NB4 (cell line): ENCODE measurements around the gene TTC34.

Source experiments
- DNase-seq: peaks from one replicate; pipeline ENCODE4 v3.0.0; 2010; ENCODE audit warnings: low read depth
- H3K4me3 ChIP-seq: one replicate; pipeline ENCODE4 v1.5.1; 2011; ENCODE audit warnings: mild to moderate bottlenecking, low read depth, low read length, moderate library complexity
- MAX ChIP-seq: IDR thresholded peaks from 2 replicates; pipeline ENCODE4 v1.6.1; 2011; ENCODE audit warnings: low read depth, low read length
- MYC ChIP-seq: IDR thresholded peaks from 2 replicates; pipeline ENCODE4 v1.6.1; 2011; ENCODE audit warnings: low read depth, low read length
- POLR2A ChIP-seq: IDR thresholded peaks from 2 replicates; pipeline ENCODE4 v1.6.1; 2011; ENCODE audit warnings: mild to moderate bottlenecking; ENCODE audit not compliant: insufficient read length; ENCODE audit errors: extremely low read depth
- TF ChIP-seq, protein P1 (sequence below): IDR thresholded peaks from one replicate; pipeline ENCODE4 v1.5.1; 2012; ENCODE audit warnings: low read depth, low read length

The TTC34 gene

DNA sequence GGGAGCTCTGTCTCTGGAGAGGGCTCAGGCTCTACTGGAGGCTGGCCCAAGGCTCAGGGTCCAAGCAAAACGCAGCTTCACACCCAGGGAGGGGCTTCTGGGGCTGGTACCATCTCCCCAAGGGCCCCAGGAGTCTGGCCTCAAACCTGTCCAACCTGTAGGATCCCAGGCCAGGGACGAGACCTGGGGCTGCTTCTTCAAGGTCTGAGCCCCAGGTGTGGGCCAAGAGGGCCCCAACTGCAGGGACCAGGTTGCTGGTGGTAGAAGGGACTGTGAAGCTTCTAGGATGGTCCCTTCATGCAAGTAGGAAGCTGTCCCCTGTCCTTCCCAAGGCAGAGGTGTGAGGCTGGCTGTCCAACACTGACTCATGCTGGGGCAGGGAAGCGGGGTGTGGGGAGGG lies 160.9 kb downstream of the TTC34 start:
- H3K4me3 ChIP-seq, result no peak overlapping the region
- DNase-seq, result no peak
- TF ChIP-seq MAX, result no peak
- TF ChIP-seq, protein P1, sequence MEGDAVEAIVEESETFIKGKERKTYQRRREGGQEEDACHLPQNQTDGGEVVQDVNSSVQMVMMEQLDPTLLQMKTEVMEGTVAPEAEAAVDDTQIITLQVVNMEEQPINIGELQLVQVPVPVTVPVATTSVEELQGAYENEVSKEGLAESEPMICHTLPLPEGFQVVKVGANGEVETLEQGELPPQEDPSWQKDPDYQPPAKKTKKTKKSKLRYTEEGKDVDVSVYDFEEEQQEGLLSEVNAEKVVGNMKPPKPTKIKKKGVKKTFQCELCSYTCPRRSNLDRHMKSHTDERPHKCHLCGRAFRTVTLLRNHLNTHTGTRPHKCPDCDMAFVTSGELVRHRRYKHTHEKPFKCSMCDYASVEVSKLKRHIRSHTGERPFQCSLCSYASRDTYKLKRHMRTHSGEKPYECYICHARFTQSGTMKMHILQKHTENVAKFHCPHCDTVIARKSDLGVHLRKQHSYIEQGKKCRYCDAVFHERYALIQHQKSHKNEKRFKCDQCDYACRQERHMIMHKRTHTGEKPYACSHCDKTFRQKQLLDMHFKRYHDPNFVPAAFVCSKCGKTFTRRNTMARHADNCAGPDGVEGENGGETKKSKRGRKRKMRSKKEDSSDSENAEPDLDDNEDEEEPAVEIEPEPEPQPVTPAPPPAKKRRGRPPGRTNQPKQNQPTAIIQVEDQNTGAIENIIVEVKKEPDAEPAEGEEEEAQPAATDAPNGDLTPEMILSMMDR, result no peak
- TF ChIP-seq POLR2A, result no peak
- TF ChIP-seq MYC, result no peak

DNA sequence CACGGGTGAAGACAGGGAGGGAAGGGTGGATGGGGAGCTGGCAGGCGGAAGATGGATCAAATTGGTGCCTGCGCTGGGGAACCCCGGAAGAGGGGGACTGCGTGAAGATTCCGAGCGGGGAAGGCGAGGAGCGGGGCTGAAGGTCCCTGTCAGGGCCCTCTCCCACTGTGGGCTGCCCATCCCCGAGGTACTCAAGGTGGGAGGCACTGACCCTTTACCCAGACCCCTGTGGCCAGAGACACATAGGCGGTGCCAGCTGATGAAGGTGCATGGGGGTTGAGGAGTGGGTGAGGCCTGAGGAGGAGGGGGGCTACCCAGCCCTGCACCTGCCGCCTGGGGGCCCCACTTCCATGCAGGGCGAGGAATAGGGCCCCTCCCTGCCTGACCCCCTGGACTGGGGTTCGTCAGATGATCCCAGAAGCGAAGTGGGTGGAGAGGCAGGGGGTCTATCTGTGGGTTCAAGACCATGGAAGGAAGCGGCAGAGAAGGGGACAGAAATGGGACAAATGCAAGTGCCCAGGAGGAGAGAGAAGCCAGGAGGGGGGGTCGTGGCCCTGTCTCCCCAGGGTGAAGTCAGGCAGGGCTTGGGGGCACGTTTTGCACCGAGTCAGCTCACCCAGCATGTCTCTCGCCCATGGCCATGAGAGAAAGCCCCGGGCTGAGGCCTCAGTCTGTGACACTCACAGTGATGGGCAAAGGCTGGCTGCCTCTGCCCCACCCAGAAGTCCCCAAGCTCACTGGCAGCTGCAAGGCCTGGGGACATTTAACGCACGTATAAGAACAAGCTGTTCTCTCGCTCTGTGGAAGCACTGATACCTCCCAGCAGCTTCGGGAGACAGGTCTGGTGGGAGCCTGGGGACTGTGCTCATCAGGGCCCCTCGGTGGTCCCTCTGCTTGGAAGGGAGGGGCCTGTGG lies 161.6 kb downstream of the TTC34 start:
- TF ChIP-seq MYC, result no peak
- TF ChIP-seq, protein P1, result no peak
- no peak for TF ChIP-seq MAX
- no peak for TF ChIP-seq POLR2A
- DNase-seq, result no peak
- H3K4me3 ChIP-seq, result no peak overlapping the region

GRCh38 chr1:2639203-2639602 lies 162.3 kb downstream of the TTC34 start:
- no peak overlapping the region for H3K4me3 ChIP-seq
- TF ChIP-seq POLR2A (no peak), MYC (no peak)

DNA sequence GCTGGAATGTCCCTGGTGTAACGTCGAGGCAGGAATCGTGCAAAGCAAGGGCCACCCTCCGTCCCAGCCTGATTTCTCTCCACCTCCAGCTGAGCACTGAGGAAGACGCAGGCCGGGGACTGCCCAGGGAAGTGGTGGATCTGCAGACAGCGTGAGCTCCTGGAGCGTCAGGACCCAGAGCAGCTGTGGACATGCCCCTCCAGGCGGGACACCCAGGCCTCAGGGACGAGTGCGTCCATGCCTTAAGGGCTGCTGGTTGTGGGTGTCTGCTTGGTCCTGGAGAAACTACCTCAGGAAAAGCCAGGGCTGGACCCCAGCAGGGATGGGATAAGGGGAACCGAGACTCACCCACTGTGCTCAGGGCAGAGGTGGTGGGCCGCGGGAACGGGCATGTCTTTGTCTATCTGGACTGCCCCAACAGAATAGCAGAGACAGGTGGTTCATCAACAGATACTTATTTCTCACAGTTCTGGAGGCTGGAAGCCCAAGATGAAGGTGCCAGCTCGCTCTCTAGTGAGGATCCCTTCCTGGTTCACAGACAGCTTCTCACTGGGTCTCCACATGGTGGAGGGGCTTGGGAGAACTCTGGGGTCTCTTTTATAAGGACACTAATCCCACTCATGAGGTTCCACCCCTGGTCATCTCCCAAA lies 162.9 kb downstream of the TTC34 start:
- DNase-seq, result no peak
- H3K4me3 ChIP-seq, result no peak overlapping the region
- TF ChIP-seq MYC (no peak), POLR2A (no peak), MAX (no peak)
- TF ChIP-seq, protein P1, result no peak

More at GRCh38 chr1:2639203-2639602, 162.3 kb downstream of the TTC34 start:
- no peak for DNase-seq

DNA sequence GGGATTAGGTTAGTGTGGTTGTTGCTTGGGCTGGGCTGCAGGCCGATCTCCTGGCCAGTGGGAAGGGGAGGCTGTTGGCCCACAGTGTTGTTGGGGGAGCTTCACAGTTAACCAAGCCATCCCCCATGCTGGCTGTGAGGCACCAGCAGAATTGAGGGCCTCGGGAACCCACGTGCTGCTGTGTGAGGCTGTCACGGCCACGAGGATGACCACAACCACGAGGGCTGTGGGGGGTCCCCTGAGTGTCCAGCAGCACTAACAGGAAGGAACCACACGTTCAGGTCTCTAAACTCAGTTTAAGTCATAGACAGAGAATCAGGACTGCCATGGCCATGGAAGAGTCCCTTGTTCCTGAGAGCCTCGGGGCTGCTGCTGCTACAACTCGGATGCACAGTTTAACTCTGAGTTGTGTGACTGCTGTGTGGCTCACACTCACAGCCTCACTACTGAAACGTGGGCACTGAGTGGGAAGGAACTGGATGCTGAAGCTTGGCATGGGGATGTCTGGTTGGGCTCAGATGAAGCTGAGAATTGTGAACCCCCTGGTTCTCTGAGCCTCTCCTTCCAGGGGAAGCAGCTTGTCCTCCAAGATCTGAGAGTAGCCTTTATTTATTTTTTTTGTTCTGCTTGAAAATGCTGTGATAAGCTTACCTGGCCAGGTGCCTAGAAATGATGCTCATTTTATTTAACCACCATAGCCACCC lies 163.9 kb downstream of the TTC34 start:
- no peak for TF ChIP-seq POLR2A
- TF ChIP-seq MAX, result no peak
- TF ChIP-seq, protein P1, result no peak
- no peak for TF ChIP-seq MYC
- DNase-seq, result no peak
- no peak overlapping the region for H3K4me3 ChIP-seq

DNA sequence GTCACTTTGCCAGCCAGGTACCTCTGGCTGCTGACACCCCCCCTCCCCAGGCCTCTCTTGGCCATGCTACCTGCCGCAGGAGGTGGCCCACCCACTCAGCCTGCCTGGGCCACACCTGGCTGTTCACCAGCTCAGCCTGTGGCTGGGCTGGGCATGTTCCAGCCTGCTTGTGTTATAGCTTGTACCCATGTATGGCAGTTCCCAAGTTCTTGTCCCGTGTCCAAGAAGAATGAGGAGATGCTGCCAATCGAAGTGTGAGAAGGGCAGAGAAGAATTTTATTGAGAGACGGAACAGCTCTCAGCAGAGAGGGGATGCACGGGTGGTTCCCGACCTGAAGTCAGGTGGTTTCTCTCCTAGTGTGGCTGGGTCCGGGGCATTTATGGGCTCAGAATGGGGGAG lies 164.8 kb downstream of the TTC34 start:
- TF ChIP-seq MAX (no peak), MYC (no peak), POLR2A (no peak)
- TF ChIP-seq, protein P1, result no peak
- no peak overlapping the region for H3K4me3 ChIP-seq
- DNase-seq, result no peak
